B cell (primary cell): Measurements from ENCODE around the gene STARD10.

Experiments used
- CTCF ChIP-seq: fragments of 200-600 bp; IDR thresholded peaks from one replicate; pipeline ENCODE4 v1.8.0; 2022; ENCODE audit warnings: antibody characterized with exemption, mild to moderate bottlenecking
- EZH2 ChIP-seq: IDR thresholded peaks from 2 replicates; pipeline ENCODE4 v1.6.1; 2012; ENCODE audit warnings: borderline replicate concordance, low read depth, mild to moderate bottlenecking, moderate library complexity, low read length; ENCODE audit not compliant: insufficient read depth, poor library complexity, severe bottlenecking

DNA sequence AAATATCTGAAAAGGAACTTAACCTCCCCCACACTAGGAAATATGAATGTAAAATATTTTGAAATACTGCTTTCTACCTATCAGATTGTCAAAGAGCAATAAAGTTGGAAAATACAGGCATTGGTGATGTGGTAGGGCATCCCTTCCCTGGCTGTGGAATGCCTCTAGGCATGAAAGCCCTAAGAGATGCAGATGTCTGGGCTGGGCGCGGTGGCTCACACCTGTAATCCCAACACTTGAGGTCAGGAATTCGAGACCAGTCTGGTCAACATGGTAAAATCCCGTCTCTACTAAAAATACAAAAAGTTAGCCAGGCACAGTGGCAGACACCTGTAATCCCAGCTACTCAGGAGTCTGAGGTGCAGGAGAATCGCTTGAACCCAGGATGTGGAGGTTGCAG lies 63.6 kb downstream of the STARD10 start:
- TF ChIP-seq CTCF (no peak), EZH2 (no peak)
